HG02885 (cell line): ENCODE measurements around the gene KIF1A.

Source experiments
- ATAC-seq: cut with Tn5 transposase; IDR thresholded peaks from one replicate; pipeline ENCODE4 v1.9.1; 2021; ENCODE audit warnings: mild to moderate bottlenecking; ENCODE audit not compliant: unreplicated experiment, poor library complexity

Gene KIF1A, protein sequence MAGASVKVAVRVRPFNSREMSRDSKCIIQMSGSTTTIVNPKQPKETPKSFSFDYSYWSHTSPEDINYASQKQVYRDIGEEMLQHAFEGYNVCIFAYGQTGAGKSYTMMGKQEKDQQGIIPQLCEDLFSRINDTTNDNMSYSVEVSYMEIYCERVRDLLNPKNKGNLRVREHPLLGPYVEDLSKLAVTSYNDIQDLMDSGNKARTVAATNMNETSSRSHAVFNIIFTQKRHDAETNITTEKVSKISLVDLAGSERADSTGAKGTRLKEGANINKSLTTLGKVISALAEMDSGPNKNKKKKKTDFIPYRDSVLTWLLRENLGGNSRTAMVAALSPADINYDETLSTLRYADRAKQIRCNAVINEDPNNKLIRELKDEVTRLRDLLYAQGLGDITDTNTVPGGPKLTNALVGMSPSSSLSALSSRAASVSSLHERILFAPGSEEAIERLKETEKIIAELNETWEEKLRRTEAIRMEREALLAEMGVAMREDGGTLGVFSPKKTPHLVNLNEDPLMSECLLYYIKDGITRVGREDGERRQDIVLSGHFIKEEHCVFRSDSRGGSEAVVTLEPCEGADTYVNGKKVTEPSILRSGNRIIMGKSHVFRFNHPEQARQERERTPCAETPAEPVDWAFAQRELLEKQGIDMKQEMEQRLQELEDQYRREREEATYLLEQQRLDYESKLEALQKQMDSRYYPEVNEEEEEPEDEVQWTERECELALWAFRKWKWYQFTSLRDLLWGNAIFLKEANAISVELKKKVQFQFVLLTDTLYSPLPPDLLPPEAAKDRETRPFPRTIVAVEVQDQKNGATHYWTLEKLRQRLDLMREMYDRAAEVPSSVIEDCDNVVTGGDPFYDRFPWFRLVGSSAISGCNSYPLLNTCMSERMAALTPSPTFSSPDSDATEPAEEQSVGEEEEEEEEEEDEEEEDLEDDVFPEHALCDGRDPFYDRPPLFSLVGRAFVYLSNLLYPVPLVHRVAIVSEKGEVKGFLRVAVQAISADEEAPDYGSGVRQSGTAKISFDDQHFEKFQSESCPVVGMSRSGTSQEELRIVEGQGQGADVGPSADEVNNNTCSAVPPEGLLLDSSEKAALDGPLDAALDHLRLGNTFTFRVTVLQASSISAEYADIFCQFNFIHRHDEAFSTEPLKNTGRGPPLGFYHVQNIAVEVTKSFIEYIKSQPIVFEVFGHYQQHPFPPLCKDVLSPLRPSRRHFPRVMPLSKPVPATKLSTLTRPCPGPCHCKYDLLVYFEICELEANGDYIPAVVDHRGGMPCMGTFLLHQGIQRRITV (N-terminal part only)

DNA sequence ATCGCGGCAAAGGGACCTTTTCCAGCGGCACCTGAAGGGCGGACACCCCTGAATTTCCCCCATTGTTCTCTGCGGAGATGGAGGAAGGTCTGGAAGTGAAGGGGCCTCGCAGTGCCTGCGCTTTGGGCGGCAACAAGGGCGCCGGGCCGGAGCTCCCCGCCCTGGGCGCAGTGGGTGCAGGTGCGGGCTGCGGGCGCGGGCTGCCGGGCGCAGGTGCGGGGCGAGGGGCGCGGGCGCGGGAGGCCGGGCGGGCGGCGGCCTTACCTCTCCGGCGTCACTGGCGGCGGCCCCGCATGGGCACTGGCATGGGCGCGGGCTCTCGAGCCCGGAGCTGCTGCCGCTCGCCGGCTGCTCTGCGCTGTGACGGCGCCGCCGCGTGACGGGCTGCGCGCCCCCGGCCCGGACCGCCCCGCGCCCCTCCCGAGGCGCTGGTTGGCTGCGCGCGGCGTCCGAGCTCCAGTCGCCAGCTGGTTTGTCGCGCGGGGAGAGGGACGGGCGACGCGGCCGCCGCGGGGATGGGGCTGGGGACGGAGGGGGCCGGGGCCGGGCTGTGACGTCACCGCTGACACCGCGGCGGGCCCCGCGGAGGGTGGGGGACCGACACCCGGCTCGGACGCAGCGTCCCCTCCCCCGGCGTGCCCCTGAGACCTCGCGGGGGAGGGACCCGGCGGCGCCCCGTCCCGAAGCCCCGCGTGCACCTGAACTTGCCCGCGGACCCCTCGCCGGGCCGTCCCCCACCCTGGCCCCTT is at the start of gene KIF1A:
KIF1A (minus strand) TSS at position 362 of the 749 bp plus-strand sequence. CDS start 22,467 bp downstream, outside the sequence.
- no peak for ATAC-seq

DNA sequence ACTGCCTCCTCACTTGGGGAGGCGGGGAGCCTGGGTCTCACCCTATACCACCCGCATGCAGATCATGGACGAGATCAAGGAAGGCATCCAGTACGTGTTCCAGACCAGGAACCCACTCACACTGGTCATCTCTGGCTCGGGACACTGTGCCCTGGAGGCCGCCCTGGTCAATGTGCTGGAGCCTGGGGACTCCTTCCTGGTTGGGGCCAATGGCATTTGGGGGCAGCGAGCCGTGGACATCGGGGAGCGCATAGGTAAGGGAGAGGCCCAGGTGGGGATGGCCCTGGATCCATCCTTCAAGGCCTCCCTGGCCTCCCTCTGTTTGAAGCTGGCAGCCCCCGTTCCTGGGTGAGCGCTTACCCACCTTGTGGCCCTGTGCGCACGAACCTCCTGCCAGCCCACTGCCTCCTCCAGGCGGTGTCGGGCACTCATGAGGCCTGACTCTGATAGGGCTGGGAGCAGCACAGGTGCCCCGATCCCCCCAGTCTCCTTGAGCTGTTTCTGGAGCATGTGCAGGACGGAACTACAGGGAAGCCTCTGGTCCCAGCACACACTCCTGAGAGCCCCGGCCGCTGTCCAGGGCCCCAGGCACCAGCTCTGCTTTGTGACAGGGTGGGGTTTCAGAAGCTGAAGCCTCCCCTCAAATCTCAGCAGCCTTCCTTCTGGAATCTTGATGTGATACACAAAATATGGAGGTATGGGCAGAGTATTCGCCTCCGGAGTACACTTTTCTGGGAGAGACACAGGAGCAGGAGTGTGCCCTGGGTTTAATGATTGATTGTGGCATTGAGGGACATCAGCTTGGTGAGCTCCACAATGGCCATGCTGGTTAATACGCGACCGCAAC is 49.3 kb upstream of the KIF1A start:
- no peak for ATAC-seq

DNA sequence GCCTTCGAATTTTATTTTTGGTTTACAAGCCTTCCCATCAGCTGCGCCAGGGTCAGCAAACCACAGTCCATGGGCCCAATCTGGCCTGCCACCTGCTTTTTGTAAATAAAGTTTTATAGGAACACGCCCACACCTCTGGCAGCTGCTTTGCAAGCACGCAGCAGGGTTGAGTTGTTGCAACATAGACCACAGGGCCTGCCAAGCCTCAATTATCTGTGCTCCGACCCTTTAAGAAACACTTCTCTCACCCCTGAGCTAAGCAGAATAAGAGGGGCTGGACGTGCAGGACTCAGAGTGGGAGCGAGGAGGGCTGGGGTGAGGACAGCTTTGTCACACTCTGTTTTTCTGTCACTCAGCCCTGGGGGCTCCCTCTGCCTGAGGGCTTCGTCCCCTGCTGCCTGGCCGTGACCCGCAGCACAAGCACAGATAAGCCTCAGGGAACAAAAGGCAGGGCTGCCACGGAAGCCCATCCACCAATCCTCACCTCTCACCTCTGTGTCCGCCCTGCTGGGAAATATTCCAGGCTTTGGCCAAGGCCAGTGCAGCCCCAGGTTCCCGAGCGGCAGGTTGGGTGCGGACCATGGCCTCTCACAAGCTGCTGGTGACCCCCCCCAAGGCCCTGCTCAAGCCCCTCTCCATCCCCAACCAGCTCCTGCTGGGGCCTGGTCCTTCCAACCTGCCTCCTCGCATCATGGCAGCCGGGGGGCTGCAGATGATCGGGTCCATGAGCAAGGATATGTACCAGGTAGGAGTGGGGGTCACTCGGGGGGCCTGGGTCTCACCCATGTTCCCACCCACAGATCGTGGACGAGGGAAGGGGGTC is 48.5 kb upstream of the KIF1A start, which contains the start of gene AGXT:
AGXT (plus strand) TSS at position 539 of the 823 bp plus-strand sequence; CDS start at position 581, 42 bp downstream.
- ATAC-seq: no peak

DNA sequence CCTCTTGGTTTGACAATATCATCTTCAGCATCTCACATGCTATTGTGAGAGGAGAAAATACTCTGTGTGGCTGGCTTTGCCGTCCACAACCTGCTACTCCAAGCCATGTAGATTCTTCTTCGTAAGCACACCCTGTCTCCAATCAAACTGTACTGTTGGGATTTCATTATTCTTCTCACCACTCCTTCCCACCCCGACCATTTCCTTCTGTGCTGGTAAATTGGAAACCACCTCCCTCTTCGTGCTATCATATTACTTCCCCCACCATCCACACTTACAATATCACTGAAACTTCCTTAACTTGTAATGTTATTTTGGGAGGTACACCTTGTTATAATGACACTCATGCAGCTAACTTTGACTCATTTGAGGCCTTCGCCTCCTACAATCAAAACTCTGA is 45.4 kb upstream of the KIF1A start:
- no peak for ATAC-seq

DNA sequence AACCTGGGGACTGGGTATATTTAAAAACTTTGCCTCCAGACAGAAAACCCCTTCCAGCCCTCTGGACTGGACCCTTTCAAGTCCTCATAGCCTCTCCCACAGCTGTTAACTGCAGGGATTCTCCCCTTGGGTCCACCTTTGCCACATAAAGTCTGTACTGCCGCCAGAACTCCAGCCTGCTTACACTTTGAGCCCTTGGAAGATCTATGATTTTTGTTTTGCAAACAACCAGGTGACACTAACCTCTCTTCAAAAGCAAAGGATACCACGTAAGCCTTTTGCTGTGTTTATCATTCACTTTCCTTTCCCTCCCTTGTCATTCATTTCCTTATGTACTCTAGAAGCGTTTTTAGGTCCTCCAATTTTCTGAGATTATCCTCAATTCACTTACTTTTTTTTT is 44.5 kb upstream of the KIF1A start:
- no peak for ATAC-seq

DNA sequence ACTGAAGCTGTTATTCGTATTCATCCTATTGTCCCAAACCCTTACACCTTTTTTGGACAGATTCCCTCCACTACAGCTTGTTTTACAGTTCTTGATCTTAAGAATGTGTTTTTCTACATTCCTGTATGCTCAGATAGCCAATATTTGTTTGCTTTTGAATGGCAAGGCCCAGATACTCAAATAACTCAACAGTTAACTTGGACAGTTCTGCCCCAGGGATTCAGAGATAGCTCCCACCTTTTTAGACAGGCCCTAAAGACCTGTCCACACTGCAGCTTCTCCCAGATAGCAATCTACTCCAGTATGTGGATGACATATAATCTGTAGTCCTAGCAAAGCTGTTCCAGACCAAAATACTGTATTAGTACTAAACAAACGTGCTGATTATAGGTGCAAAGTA is 41.5 kb upstream of the KIF1A start:
- ATAC-seq: no peak

DNA sequence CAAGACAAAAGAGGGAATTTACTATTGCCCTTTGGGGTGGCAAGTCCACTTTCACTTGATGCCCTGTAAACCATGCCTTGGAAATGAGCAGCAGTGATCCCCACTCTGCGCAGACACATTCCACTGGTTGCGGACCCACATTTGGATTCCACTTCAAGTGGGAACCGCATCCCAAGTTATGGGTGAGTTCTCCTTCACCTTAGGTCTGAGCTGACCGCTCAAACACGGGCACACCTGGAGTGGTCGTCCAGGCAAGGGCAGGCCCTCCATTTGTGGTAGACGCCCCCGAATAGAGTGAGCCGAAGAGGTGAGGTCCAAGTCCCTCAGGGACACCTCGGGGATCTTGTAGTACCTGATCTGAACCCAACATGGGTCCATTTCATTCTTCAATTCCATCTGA is 38.9 kb upstream of the KIF1A start:
- ATAC-seq: no peak

DNA sequence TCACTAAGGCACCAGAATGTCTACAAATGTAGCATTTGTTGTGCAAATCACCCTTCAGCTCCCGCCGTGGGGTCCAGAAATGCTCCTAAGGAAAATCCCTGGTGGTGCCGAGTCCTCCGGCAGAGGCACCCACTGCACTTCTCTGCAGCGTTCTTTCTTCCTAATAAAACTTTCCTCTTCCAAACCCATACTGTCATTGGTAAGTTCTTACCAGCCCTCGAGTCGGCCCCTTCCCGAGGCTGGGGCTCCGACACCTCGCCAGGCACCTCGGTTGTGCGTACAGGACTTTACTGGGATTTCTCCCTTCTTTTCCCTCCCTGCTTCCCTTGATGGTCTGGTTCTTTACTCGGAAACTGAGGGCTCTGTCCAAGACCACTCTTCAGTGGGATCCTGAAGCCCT is 38.3 kb upstream of the KIF1A start:
- ATAC-seq: no peak

DNA sequence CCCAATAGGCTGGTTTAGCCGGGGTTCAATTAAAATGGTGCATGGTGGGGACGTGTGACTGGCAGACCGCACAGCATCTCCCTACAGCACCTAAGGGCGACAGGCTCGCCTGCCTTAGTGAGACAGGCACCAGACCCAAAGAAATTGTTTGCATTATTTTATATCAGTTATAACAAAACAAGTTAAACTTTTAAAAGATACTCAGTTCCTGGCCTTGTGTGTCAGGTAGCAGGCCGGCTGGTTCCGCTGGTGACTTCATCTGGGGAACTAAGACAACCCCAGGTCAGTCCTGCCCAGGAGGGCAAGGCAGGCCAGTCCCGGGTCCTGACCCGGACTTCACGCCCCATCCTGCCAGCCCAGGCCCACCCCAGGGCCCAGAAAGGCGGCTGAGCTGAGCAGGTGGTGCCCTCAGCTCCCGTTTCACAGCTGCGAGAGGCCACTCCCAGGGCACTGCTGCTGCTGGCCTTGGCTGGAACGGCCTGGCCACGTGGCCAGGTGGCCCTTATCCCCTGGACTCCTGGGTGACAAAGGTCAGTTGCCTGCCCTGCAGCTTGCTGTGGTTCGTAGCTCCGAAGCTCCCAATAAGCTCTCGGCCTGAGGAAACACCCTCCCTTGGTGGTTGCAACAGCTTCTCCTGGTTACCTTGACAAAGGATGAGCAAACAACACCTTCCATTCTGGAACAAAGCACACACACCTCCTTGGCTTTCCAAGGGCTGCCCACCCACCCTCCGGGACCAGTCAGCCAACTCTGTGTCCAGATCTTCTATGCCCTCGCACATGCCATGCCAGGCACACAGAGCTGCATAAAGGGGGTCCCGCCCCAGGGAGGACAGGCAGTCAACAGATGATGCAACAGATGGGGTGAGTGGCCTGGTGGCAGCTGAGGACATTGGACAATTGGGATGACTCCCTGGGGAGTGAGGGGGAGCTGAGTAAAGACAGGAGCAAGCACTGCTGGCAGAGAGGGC is 37.3 kb upstream of the KIF1A start:
- ATAC-seq: no peak

DNA sequence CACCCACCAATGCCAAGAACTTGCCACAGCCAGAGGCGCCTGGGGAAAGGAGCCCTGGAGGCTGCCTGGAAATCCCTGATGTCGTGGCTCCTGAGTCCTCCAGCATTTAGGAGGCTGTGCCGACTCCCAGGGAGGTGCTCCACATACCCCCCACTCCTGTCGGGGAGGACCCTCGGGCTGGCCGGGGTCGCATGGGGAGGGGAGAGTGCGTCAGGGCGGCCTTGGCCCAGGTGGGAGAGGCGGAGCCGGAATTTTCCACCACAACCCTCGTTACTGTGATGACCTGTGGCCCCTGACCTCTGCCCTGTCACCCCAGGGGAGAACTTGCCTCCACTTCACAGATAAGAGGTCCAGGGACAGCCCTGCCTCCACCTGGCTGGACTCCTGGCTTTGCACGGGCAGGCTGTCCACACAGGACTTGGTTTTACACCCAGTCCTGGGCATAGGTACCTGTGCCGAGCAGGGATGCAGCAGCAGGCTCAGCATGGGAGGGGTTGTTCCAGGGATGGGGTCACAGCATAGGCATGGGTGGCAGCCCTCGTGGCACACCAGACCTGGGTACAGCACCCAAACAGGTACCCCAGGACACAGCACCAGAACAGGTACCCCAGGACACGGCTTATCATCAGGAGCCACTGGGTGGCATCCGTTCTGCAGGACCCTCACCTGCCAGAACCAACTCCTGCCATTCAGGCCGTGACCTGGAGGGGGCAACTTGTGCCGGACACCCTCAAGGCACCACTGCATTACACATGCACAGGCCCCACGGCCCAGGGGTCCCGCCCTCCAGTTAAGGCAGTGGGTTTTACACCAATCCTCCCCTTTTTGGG is 36.3 kb upstream of the KIF1A start:
- no peak for ATAC-seq

DNA sequence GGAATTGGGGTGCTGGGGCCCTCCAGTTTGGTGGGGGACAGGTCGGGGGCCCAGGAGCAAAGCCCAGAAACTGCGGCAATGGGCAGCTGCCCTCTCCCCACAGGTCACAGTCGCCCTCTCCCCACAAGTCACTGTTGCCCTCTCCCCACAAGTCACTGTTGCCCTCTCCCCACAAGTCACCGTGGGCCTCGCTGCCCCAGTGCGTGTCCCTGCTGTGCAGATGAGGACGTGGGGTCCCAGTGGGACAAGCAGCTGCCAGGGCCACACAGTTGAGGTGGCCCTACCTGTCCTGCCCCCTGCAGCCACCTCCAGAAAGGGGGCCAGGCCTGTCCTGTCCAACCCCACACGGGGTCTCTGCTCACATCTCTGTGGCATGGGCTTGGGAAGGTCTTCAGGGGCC is 35.7 kb upstream of the KIF1A start:
- ATAC-seq: no peak

DNA sequence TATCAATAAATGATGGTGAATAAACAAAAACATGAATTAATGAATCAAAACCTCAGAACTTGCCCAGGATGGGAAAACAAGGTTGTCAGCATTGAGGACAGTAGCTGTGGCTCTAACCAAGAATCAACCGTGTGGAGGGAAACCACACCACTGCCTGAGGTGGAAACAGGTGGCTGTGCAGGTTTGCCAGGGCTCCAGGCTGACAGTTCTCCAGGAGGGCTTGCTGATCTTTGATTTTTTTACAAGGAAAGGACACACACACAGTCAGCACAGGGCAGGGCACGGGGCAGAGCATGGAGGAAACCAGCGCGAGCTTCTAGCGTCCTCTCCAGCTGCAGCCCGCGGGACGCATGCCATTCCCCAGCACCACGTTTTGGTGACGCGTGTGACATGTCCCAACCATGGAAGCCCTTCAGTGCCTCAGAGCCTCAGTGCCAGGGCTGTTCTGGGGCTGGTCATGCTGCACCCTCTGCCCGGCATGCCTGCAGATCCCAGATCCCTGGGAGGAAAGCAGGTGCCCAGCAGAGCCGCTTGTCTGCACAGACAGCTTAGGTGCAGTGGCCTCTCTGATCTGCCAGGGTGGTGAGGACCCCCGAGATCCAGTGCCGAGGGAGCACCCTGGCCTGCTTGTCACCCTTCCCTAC is 32.8 kb upstream of the KIF1A start:
- ATAC-seq: no peak

DNA sequence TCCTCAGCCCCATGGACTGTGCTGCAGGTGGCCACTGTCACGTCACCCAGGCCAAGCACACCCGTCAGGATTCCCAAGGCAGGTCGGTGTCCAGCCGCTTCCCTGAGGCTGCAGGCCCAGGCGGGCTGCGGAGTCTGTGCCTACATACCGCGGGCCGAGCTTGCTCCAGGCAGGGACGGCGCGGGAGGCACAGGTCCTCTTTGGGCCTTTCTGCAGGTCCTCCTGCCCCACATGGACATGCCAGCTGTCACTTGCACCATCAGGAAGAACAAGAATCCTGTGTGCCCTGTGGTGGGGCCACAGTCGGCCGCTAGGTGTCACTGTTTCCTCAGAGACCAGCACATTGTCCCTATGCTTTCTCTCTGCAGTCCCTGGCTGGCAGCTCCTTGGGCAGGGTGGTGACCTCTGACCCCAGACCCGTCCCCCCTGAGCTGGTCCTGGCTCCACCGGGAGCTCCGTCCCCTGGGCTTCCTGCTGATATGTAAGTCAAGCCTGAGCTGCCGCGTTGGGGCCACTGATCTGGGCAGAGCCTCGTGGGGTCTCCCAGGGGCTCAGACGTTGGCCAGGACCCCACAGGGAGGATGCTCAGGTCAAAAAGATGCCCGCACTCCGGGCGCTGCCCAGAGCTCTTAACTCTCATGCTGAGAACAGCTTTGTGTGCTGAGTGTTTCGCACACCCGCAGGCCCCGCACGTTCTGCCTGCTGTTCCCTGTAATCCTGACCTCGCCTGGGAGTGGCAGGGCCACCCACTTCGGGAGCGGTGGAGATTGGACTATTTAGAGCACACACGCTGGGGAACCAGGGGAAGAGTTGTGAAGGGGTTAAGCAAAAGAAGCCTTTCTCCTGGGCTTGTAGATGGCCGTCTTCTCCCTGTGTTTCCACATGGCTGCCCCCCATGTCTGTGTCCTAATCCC is 31.3 kb upstream of the KIF1A start:
- ATAC-seq: no peak

DNA sequence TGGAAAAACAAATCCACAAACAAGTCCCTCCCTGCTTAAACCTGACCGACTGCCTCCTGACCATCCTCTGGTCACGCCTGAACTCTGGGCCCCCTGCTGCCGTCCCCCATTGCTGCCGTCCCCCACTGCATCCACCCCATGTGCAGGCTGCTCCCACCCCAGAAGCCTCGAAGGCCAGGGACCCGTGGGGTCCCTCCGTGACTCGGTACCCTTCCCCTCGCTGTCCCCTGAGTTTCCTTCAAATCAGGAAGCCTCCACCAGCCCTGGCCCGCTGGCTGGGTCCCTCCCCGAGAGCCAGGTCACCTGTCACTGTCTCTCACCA is 30.7 kb upstream of the KIF1A start:
- ATAC-seq: no peak

DNA sequence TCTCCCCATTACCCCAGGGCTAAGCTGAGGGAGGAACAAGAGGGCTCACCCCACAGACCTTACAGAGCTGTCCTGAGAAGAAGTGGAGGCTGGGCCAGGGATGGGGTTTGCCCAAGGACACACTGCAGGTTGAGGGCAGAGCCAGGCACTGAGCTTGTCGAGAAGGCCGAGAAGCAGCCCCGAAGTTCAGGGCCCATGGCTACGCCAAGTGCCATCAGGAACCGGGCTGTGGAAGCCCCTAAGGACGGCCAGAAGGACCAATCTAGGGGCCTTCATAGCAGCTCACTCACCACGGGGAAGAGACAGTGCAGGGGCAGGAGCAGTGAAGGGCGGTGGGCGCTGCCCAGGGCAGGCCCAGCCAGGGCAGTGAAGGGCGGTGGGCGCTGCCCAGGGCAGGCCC is 30.0 kb upstream of the KIF1A start:
- no peak for ATAC-seq
